ENCODE data around the gene MORN1. TPM values are rescaled to one million over a fixed set of nuclear protein-coding genes. Genes with fewer than 3 reads are reported as not detected.

Gene MORN1
- total and polyA plus RNA-seq, 2 of the 8 experiments (the other 6 are each of a cell fraction or from before 2014, with no cell fraction given), result 5.0 to 9.1 TPM

DNA sequence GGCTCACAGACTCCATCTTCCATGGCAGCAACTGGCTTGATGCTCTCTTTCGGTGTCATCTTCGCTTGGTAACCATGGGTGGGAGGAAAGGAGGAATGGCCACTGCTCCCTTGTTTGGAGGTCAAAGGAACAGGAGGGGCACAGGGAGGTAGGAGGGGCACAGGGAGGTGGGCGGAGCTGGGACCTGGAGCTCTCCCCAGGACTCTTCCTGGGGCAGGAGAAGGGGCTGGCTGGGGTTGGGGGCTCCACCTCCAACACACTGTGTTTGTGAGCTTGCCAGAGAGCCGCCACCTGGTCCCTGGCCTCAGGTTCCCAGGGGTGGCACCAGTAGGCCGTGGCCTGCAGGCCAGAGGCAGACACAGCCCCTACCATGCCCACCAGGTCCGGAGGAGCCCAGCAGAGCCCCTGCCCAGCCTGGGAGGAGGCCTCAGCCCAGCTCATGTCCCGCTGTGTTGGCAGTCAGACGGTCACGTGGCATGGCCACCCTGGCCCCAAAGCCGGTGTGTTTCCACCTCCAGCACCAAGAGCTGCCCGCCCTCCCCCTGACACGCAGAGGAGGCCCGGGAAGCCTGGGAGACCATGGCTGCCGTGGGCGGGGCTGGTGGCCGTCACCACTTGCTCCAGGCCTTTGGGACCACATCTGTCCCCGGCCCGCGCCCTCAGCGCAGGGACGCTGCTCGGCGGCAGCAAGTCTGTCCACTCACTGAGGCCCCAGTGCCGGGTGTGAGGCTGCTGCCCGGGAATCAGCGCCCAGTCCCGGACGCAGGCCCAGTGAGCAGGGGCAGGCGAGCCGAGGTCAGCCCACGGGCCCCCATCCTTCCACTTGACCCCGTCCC is 73.9 kb downstream of the MORN1 start:
- H3K27ac ChIP-seq (ENCODE audit: low read depth, low read length), result peak overlapping the region; percentile 30; the same call in 1 of the 2 replicates
- TF ChIP-seq TEAD4 (IDR thresholded peaks at IDR 0.05; ENCODE audit: low read depth, low read length), result no peak
- TF ChIP-seq, protein P1, sequence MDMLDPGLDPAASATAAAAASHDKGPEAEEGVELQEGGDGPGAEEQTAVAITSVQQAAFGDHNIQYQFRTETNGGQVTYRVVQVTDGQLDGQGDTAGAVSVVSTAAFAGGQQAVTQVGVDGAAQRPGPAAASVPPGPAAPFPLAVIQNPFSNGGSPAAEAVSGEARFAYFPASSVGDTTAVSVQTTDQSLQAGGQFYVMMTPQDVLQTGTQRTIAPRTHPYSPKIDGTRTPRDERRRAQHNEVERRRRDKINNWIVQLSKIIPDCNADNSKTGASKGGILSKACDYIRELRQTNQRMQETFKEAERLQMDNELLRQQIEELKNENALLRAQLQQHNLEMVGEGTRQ (IDR thresholded peaks at IDR 0.05; ENCODE audit: low read length), result 0 out of 2 replicates have a peak, but pooled peaks have one; percentile 5
- H4K8ac ChIP-seq (ENCODE audit: extremely low read depth, insufficient read depth, low read length), result peak overlapping the region; percentile 45; the same call in 1 of the 2 replicates
- H3K79me1 ChIP-seq (ENCODE audit: low read depth, low read length), result peaks cover 3% of the 10 kb centered on the region; the same call in 1 of the 2 replicates
- no peaks in the 10 kb centered on the region for H3K27me3 ChIP-seq (replicated peaks in 1 of 4; ENCODE audit: control insufficient read depth in 3 of 4, extremely low read depth in 1 of 4, insufficient read depth in 3 of 4, low read length in 3 of 4)
- ChIA-PET CTCF (ENCODE audit: partially characterized antibody) (interaction anchor here (0.9 to 4.2 kb wide), 11 partner anchors 11 to 143 kb away, joined by 3 to 22 read pairs (median 7); partner anchors contain the start of gene FAAP20), POLR2A (ENCODE audit: partially characterized antibody) (interaction anchor here (1.2 to 2.1 kb wide), 5 partner anchors 16 to 129 kb away, joined by 3 to 5 read pairs (median 4); no protein-coding TSS in a partner anchor)
- H3K56ac ChIP-seq (replicated peaks; ENCODE audit: insufficient read length, low read depth, low read length), result no peak overlapping the region
- H3K9ac ChIP-seq (replicated peaks in 1 of 4; ENCODE audit: extremely low read depth in 1 of 4, low read depth in 3 of 4, low read length in 3 of 4), result no peak overlapping the region
- H4K20me1 ChIP-seq (replicated peaks in 1 of 2; ENCODE audit: control insufficient read depth in 1 of 2, insufficient read depth in 2 of 2, low read length in 2 of 2), result peaks cover 0 to under 1% of the 10 kb centered on the region in 2 experiments
- DNase-seq (ENCODE audit: low read depth in 1 of 2, low spot score in 2 of 2), result no peak
- peak overlapping the region; percentile 6 for H4K5ac ChIP-seq (ENCODE audit: insufficient read length, low read depth, low read length)
- 89% methylated on average over 26 of the region's 32 CpGs; no CpG with 5 or more reads in 1 of the 2 experiments for WGBS, 2 experiments (ENCODE audit: extremely low coverage in 1 of 2, insufficient coverage in 1 of 2, insufficient read length in 1 of 2, insufficient replicate concordance in 2 of 2, low coverage in 1 of 2, low lambda C conversion rate in 2 of 2, missing lambda C conversion rate in 1 of 2)
- H3K14ac ChIP-seq (ENCODE audit: insufficient read length), result no peak overlapping the region
- no peak overlapping the region for H2BK120ac ChIP-seq (replicated peaks; ENCODE audit: low read depth, low read length)
- H2BK12ac ChIP-seq (ENCODE audit: low read depth, low read length), result peak overlapping the region; percentile 85
- H3K4ac ChIP-seq (replicated peaks; ENCODE audit: insufficient read length, low read depth, low read length), result no peak overlapping the region
- H3K36me3 ChIP-seq (ENCODE audit: control insufficient read depth in 2 of 4, insufficient read depth in 4 of 4, low read length in 3 of 4), result no peaks in the 10 kb centered on the region
- H3K23ac ChIP-seq (ENCODE audit: insufficient read length), result no peak overlapping the region
- H2AFZ ChIP-seq (ENCODE audit: low read length), result no peak overlapping the region
- no peaks in the 10 kb centered on the region; the same call in 1 of the 2 replicates for H3K23me2 ChIP-seq (ENCODE audit: low read depth, low read length)
- H3K4me3 ChIP-seq (ENCODE audit: extremely low read depth in 1 of 4, insufficient read depth in 2 of 4, low read depth in 3 of 4, low read length in 4 of 4), result no peak overlapping the region
- H2BK5ac ChIP-seq (ENCODE audit: low read depth, low read length), result peak overlapping the region; percentile 90; the same call in 1 of the 2 replicates
- FAIRE-seq, result no peak
- H3K18ac ChIP-seq (ENCODE audit: extremely low read depth, low read length), result peak overlapping the region; percentile 87
- H2BK20ac ChIP-seq (ENCODE audit: low read length), result no peak overlapping the region
- peak overlapping the region in 1 of 2 experiments; percentile 23; a peak in 3 of 4 replicates for H3K4me2 ChIP-seq (ENCODE audit: insufficient read depth in 1 of 2, low read depth in 2 of 2, low read length in 2 of 2)
- H3K9me3 ChIP-seq (ENCODE audit: insufficient read depth in 2 of 2, low read depth in 1 of 2, low read length in 1 of 2), result no peaks in the 10 kb centered on the region
- H2BK15ac ChIP-seq (ENCODE audit: low read length), result peak overlapping the region; percentile 96
- H2AK5ac ChIP-seq (ENCODE audit: low read depth, low read length), result peak overlapping the region; percentile 75; the same call in 1 of the 2 replicates
- H4K91ac ChIP-seq (replicated peaks; ENCODE audit: insufficient read length, low read length), result peak overlapping the region; percentile 61
- H3K79me2 ChIP-seq (ENCODE audit: control insufficient read depth in 1 of 2, insufficient read depth in 2 of 2, low read length in 2 of 2), result no peaks in the 10 kb centered on the region
- peaks cover 3 to 34% (median 24%) of the 10 kb centered on the region in 4 experiments; a peak in 6 of 7 replicates for H3K4me1 ChIP-seq (replicated peaks in 1 of 4; ENCODE audit: control insufficient read depth in 3 of 4, insufficient read depth in 4 of 4, low read length in 3 of 4)

Data from H1 (cell line).